Aorta (tissue), 5 donors: ENCODE data around the gene IFIT1B. TPM values are rescaled to one million over a fixed set of nuclear protein-coding genes. Genes with fewer than 3 reads are reported as not detected.

Experiments used
- ATAC-seq: fragments of 200-7000 bp; cut with Tn5 transposase; one replicate; pipeline ENCODE4 v1.9.1; 2022; ENCODE audit warnings: moderate library complexity; ENCODE audit not compliant: low FRiP score
- DNase-seq, 2 donors: peaks; one replicate each; pipeline ENCODE4 v3.0.0-alpha.2; 2020
- H3K27ac ChIP-seq, 2 donors: one replicate each; pipeline ENCODE4 v1.5.1; 2013; ENCODE audit warnings: low read length in 2 of 2, mild to moderate bottlenecking in 2 of 2, moderate library complexity in 2 of 2, control low read depth in 1 of 2, inconsistent platforms in 1 of 2, low read depth in 1 of 2
- H3K27me3 ChIP-seq, 2 donors: one replicate each; pipeline ENCODE4 v1.6.1; 2013; ENCODE audit warnings: control low read depth in 1 of 2, low read length in 1 of 2, mild to moderate bottlenecking in 1 of 2, moderate library complexity in 1 of 2; ENCODE audit not compliant: insufficient read depth in 2 of 2, control insufficient read depth in 1 of 2
- H3K36me3 ChIP-seq, 2 donors: one replicate each; pipeline ENCODE4 v1.6.1; 2013; ENCODE audit warnings: control low read depth in 1 of 2, low read length in 1 of 2, mild to moderate bottlenecking in 1 of 2; ENCODE audit not compliant: insufficient read depth in 2 of 2, control insufficient read depth in 1 of 2
- H3K4me1 ChIP-seq, 2 donors: one replicate each; pipeline ENCODE4 v1.6.1; 2013; ENCODE audit warnings: low read length in 2 of 2, control low read depth in 1 of 2, mild to moderate bottlenecking in 1 of 2, moderate library complexity in 1 of 2; ENCODE audit not compliant: insufficient read depth in 2 of 2, control insufficient read depth in 1 of 2
- H3K4me3 ChIP-seq, 2 donors: one replicate each; pipeline ENCODE4 v1.5.1; 2013; ENCODE audit warnings: low read length in 2 of 2, control low read depth in 1 of 2, mild to moderate bottlenecking in 1 of 2
- H3K9me3 ChIP-seq: one replicate; pipeline ENCODE4 v1.6.1; 2013; ENCODE audit warnings: mild to moderate bottlenecking, low read length; ENCODE audit not compliant: control insufficient read depth
- WGBS, 2 donors: extraction: QIAGEN DNeasy Blood & Tissue Kit; methylation state at CpG; one replicate each; pipeline ENCODE4 v1.1.7; 2013; 5-methylcytosine and 5-hydroxymethylcytosine counted together
- intact Hi-C, 2 donors: fragments of 100-400 bp; cut with DNase I; formaldehyde crosslinking; loops; one replicate each; pipeline versions ENCODE4 v1.14.2 to v1.15.0; 2022
- polyA plus RNA-seq, 2 donors: library from polyadenylated mRNA; stranded (reverse); fragments of 200-250 nt; gene quantifications; one replicate each; pipeline ENCODE4 v1.2.3, GENCODE V29; 2013
- total RNA-seq, 2 donors: library from RNA; stranded (reverse); fragmentation: NEBNext Ultra II Directional; extraction: Animal tissue kit (Norgen Biotek cat#: 25700); gene quantifications; one replicate each; pipeline ENCODE4 v1.2.1, GENCODE V29; 2021
- donor health status: healthy with polysubstance abuse.
- donor health status: Bipolar disorder and iron deficiency.
- donor health status: DM: no; HTN: no; CAD: no.
- donor health status: DM: no; HTN: no; CAD: no.
- donor health status: DM: yes; HTN: yes; CAD: no.

Gene IFIT1B
- total and polyA plus RNA-seq, 4 donors: 0.16 to 0.87 TPM; not detected in 2

- peaks cover 5 to 6% of the 10 kb centered on the region in 2 donors for H3K4me1 ChIP-seq
- 94 to 95% methylated on average over 6 of the region's 6 CpGs for WGBS, 2 donors
- DNase-seq: no peak
Measured at GRCh38 chr10:89337484-89337883, 40.4 kb upstream of the IFIT1B start.

GRCh38 chr10:89338713-89339112 is 39.1 kb upstream of the IFIT1B start:
- ATAC-seq (no peak), DNase-seq (no peak)
- H3K9me3 ChIP-seq: no peaks in the 10 kb centered on the region
- peaks cover 0 to 5% of the 10 kb centered on the region in 2 donors for H3K4me1 ChIP-seq
- intact Hi-C loops: no loop called here
- 94% methylated on average over 3 of the region's 3 CpGs for WGBS, 2 donors
- H3K27me3 ChIP-seq: no peaks in the 10 kb centered on the region
- H3K36me3 ChIP-seq: peaks cover 2 to 4% of the 10 kb centered on the region in 2 donors
- no peak overlapping the region for H3K27ac ChIP-seq
- H3K4me3 ChIP-seq: no peak overlapping the region

More at GRCh38 chr10:89337484-89337883, 40.4 kb upstream of the IFIT1B start:
- H3K27me3 ChIP-seq: no peaks in the 10 kb centered on the region
- H3K4me3 ChIP-seq: no peak overlapping the region
- H3K27ac ChIP-seq: no peak overlapping the region
- ATAC-seq: no peak
- no peaks in the 10 kb centered on the region for H3K9me3 ChIP-seq
- intact Hi-C loops: no loop called here
- H3K36me3 ChIP-seq: peaks cover 2 to 4% of the 10 kb centered on the region in 2 donors

- H3K9me3 ChIP-seq: no peaks in the 10 kb centered on the region
- H3K27ac ChIP-seq: no peak overlapping the region
- no peaks in the 10 kb centered on the region for H3K27me3 ChIP-seq
- intact Hi-C loops: no loop called here
- peaks cover 2 to 4% of the 10 kb centered on the region in 2 donors for H3K36me3 ChIP-seq
- no peak for DNase-seq
- H3K4me3 ChIP-seq: no peak overlapping the region
- ATAC-seq: no peak
- 92 to 94% methylated on average over 4 of the region's 4 CpGs for WGBS, 2 donors
- peaks cover 0 to 1% of the 10 kb centered on the region in 2 donors for H3K4me1 ChIP-seq
Measured at GRCh38 chr10:89339875-89340274, 38.0 kb upstream of the IFIT1B start.

DNA sequence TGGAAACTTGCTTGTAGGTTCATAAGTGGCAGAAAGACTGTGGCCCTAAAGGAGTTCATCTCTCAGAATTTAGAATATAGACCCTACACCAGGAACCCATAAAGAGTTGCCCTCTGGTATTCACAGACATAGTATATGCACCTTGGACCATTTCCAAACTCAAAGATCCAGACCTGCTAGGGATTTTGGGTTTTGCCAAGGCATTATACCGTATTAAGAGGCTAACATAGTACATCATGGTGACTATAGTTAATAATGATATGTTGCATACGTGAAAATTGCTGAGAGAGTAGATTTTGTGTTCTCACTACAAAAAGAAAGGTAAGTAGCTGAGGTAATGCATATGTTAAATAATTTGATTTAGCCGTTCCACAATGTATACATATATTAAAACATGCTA is 36.2 kb upstream of the IFIT1B start:
- H3K27me3 ChIP-seq: no peaks in the 10 kb centered on the region
- 94 to 95% methylated on average over 3 of the region's 3 CpGs for WGBS, 2 donors
- no peak for ATAC-seq

DNA sequence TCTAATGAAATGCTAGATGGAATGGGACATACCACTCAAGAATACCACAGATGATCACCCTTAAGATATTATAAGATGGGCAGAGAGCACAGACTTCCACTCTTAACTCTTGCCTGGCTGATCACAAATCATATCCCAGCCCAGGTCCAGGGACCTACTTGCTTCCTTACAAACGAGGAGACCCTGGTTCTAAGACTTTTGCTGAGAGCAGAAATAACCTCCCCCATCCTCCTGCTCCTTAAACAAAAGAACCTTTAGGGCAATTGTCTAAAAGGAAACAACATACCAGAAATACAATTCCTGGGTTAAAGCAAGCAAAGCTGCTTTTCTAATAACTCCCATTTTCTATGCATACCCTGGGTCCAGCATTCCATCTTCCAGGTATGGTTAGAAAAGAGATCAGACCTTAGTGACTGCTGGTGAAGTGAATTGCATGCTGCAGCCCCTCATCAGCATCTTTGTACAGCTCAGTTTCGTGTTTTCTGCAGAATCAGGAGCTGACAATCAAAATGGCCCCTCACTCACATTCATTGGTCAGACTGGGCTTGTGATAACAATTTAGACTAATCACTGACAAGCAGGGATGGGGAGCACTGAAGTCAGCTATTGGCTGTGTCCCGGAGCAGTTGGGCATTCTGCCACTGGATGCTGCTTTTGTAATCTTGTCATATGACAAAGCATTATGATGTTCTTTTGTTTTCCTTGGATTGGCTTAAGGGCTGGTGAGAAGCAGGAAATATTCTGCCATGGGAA is 35.5 kb upstream of the IFIT1B start:
- ATAC-seq: peak; percentile 70
- intact Hi-C loops: no loop called here
- no peaks in the 10 kb centered on the region for H3K27me3 ChIP-seq
- peak; percentile 75 to 82 for DNase-seq
- 59 to 60% methylated on average over 3 of the region's 3 CpGs for WGBS, 2 donors
- H3K4me1 ChIP-seq: no peaks in the 10 kb centered on the region
- no peaks in the 10 kb centered on the region for H3K9me3 ChIP-seq
- peaks cover 2 to 4% of the 10 kb centered on the region in 2 donors for H3K36me3 ChIP-seq
- no peak overlapping the region for H3K27ac ChIP-seq
- no peak overlapping the region for H3K4me3 ChIP-seq

More for the DNA sequence above, 36.2 kb upstream of the IFIT1B start:
- intact Hi-C loops: no loop called here
- Histone ChIP-seq H3K4me1 (no peaks in the 10 kb centered on the region), H3K36me3 (peaks cover 2 to 4% of the 10 kb centered on the region in 2 donors), H3K27ac (no peak overlapping the region), H3K4me3 (no peak overlapping the region), H3K9me3 (no peaks in the 10 kb centered on the region)
- no peak for DNase-seq

GRCh38 chr10:89343089-89343767 is 34.6 kb upstream of the IFIT1B start:
- Histone ChIP-seq H3K4me3 (no peak overlapping the region), H3K9me3 (no peaks in the 10 kb centered on the region), H3K27ac (no peak overlapping the region), H3K4me1 (no peaks in the 10 kb centered on the region), H3K27me3 (no peaks in the 10 kb centered on the region), H3K36me3 (peaks cover 2 to 4% of the 10 kb centered on the region in 2 donors)
- 73 to 80% methylated on average over 5 of the region's 5 CpGs for WGBS, 2 donors
- DNase-seq (no peak), ATAC-seq (no peak)
- intact Hi-C loops: no loop called here

DNA sequence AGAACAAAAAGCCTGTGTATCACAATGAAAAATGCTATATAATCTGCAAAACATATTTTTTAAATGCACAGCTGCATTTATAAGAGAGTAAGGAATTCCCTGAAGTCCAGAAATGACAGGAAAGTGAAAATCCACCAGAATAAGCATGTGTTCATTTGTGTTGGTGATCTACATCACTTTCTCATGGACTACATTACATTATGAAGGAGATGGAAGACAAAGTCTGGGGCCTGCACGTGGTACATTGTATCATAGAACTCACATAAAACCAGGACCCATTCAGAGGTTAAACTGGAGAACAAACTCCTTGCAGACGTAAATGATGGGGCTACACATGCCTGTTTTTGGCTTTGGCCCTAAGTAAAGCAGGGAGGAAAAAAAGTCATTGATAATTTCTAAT is 33.7 kb upstream of the IFIT1B start:
- Histone ChIP-seq H3K4me3 (no peak overlapping the region), H3K4me1 (no peaks in the 10 kb centered on the region), H3K27ac (no peak overlapping the region), H3K27me3 (no peaks in the 10 kb centered on the region), H3K9me3 (no peaks in the 10 kb centered on the region), H3K36me3 (peaks cover 0 to 4% of the 10 kb centered on the region in 2 donors)
- ATAC-seq (no peak), DNase-seq (no peak)
- WGBS, 2 donors: 26 to 36% methylated on average over 2 of the region's 2 CpGs
- intact Hi-C loops: no loop called here

DNA sequence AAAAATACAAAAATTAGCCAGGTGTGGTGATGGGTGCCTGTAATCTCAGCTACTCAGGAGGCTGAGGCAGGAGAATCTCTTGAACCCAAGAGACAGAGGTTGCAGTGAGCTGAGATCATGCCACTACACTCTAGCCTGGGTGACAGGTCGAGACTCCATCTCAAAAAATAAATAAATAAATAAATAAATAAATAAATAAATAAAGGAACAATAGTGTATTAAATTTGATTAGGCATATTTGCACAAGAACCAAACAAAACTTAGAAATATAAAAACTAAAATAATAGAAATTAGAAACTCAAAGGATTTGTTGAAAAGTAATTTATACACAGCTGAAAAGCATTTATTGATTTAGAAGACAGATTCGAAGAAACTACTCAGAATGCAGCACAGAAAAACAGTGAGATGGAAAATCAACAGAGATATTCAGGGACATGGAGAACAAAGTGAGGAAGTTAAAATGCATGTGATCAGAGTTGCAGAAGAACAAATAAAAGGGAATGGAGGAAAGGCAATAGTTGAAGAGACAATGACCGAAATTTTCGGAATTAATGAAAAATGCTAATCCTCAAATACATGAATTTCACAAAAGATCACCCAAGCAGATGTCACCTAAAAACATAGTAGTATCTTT is 32.4 kb upstream of the IFIT1B start:
- no peak for ATAC-seq
- intact Hi-C loops: no loop called here

More for the DNA sequence above, 32.4 kb upstream of the IFIT1B start:
- H3K27me3 ChIP-seq: no peaks in the 10 kb centered on the region
- no peak overlapping the region for H3K27ac ChIP-seq
- 95 to 96% methylated on average over 4 of the region's 4 CpGs for WGBS, 2 donors
- no peak overlapping the region for H3K4me3 ChIP-seq
- no peaks in the 10 kb centered on the region for H3K4me1 ChIP-seq
- H3K36me3 ChIP-seq: no peaks in the 10 kb centered on the region
- no peak for DNase-seq
- H3K9me3 ChIP-seq: no peaks in the 10 kb centered on the region
